Measurements from ENCODE around the gene RETN.

The RETN gene

DNA sequence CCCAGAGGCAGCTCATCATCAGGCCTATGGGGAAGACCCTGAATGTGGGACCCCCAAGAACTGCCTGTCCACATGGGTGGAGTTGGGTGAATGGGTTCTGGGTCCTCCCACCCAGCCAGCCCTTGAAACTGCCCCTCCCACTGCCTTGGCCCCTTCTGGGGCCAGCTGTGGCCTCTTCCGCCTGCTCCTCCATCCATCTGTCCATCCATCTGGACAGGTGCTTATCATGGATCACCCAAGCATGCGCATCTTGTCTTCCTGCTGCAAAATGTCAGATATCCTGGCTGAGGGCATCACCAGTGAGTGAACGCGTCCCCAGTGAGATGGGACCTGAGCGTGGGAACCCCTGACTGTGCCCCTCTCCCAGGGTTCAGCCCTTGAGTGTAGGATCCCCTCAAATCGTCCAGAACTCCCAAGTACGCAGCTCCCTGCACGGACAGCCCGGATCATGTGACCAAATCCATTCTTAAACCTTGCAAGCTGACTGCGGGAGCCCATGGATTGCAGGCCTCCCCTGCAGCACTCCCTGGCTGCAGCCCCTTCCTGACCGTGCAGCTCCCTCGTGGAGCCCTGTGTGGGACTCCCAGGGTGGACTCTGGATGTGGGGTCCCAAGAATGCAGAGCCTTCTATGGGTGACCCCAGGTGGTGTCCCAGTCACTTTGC lies 29.9 kb upstream of the RETN start:
- no peak for DNase-seq

DNA sequence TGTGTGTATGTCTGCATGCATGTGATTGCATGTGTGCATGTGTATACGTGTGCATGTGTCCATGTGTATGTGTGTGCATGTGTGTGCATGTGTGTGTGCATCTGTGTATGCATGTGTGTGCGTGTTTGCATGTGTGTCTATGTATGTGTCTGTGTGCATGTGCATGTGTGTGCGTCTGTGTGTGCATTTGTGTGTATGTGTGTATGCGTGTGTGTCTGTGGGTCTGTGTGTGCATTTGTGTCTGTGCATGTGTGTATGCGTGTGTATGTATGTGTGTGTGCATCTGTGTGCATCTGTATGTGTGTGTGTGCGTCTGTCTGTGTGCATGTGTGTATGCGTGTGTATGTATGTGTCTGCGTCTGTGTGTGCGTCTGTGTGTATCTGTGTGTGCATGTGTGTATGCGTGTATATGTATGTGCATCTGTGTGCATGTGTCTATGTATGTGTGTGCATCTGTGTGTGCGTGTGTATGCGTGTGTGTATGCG lies 28.9 kb upstream of the RETN start:
- DNase-seq: no peak

DNA sequence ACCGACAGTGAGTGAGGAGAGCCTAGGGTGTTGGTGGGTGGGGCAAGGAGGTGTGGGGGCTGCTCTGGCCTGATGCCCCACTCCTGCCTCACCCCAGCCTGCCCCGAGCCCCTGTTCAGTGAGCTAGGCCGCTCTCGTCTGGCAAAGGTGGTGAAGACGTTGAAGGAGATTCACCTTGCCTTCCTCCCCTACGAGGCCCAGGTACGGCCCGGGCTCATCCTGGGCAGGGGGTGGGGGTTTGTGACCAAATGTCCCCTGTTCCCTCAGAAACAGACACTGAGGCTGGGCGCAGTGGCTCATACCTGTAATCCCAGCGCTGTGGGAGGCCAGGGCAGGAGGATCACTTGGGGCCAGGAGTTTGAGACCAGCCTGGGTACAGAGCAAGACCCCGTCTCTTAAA lies 28.0 kb upstream of the RETN start:
- no peak for DNase-seq

DNA sequence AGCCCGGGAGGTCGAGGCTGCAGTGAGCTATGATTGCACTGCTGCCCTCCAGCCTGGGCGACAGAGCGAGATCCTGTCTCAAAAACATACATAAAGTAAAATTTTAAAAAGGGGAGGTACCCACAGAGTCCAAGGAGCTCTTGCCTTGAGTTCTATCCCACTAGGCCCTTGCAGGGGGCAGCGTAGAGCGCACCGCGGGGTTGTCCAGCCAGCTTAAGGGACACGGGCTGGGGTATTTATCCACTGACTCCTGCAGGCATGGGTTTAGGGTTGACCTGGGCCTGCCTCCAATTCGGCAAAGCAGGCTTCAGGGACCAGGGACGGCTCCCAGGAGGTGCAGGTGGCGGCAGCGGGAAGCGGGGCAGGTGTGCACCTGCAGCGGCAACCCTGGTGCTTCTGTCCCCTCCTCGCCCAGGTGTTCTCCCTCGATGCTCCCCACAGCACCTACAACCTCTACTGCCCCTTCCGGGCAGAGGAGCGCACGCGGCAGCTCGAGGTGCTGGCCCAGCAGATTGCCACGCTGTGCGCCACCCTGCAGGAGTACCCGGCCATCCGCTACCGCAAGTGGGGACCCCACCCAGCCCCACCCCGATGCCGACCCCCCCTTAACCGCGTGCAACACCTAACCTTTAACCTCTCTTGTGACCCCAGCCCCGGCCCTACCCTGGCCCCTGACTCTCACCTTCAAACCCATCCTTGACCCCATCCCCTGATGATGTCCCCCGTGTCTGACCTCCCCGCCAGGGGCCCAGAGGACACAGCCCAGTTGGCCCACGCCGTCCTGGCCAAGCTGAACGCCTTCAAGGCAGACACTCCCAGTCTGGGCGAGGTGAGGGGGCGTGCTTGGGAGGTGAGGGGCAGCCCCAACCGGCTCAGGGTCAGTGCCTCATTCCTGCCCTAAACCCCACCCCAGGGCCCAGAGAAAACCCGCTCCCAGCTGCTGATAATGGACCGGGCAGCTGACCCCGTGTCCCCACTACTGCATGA lies 27.3 kb upstream of the RETN start:
- DNase-seq: no peak

DNA sequence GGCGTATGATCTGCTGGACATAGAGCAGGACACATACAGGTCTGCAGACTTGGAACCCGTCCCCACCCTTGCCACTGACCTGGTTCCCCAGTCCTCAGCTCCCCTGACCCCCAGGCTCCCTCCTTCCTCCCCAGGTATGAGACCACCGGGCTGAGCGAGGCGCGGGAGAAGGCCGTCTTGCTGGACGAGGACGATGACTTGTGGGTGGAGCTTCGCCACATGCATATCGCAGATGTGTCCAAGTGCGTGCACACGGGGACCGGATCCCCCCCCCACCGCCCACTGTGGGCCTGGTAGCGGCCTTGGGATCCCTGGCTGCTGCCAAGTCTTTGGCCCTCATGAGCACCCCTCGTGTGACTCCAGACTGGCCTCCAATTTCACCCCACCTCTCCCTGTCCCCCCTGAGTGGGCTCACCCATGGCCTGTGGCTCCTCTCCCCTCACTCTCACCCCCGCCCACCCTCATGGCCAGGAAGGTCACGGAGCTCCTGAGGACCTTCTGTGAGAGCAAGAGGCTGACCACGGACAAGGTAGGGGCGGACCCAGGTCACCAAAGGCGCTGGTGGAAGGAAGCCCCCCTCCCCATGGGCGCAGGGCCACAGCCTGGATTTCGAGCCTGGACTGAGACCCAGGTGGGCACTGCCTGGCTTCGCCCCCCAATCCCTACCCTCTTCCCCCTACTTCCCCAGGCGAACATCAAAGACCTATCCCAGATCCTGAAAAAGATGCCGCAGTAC lies 26.4 kb upstream of the RETN start:
- no peak for DNase-seq

DNA sequence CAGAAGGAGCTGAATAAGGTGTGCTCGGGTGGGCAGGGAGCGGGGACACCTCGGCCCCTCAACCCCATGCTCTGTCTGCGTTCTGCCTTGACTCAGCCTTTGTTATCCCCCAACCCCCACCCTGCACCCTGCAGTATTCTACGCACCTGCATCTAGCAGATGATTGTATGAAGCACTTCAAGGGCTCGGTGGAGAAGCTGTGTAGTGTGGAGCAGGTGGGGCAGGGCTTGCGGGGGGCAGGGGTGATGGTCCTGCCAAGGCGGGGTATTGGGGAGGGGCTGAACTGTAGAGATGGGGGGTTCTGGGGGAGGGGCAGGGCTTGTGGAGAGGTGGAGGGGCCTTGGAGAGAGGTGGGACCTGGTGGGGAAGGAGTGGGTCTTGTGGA lies 25.8 kb upstream of the RETN start:
- no peak for DNase-seq

DNA sequence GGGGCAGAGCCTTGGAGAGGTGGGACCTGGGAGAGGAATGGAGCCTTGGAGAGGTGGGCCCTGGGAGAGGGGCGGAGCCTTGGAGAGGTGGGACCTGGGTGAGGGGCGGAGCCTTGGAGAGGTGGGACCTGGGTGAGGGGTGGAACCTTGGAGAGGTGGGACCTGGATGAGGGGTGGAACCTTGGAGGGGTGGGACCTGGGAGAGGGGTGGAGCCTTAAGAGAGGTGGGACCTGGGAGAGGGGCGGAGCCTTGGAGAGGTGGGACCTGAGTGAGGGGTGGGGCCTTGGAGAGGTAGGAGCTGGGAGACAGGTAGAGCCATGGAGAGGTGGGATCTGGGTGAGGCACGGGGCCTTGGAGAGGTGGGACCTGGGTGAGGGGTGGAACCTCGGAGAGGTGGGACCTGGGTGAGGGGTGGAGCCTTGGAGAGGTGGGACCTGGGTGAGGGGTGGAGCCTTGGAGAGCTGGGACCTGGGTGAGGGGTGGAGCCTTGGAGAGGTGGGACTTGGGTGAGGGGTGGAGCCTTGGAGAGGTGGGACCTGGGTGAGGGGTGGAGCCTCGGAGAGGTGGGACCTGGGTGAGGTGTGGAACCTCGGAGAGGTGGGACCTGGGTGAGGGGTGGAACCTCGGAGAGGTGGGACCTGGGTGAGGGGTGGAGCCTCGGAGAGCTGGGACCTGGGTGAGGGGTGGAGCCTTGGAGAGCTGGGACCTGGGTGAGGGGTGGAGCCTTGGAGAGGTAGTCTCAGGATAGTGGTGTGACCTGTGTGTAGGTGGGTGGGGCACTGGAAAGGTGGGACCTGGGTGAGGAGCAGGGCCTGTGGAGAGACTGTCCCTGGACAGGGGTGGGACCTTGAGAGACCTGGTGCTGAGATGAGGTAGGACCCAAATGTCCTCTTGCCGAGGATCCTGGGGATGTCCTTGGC lies 25.0 kb upstream of the RETN start:
- DNase-seq: peak; percentile 23

DNA sequence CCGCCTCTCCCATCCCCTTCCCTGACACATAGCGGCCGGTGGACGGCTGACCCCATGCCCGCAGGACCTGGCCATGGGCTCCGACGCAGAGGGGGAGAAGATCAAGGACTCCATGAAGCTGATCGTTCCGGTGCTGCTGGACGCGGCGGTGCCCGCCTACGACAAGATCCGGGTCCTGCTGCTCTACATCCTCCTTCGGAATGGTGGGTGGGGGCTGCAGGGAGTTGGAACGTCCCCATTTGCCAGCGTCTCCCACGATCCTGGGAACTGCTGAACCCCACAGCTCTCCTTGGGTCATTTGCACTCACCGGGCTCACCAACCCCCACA lies 24.3 kb upstream of the RETN start:
- DNase-seq: no peak

DNA sequence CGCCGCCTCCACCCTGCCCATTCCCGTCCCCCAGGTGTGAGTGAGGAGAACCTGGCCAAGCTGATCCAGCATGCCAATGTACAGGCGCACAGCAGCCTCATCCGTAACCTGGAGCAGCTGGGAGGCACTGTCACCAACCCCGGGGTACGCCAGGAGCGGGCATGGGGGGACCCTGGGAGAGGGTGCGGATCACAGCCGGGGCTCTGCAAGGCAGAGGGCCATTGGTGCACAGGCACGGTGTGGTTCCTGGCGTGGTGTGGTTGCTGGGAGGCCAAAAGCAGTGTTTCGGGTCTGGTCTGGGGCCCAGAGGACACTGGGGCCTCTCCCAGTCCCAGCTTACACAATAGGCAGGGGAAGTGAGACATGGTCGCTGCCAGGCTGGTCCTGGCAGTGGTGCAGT lies 23.7 kb upstream of the RETN start:
- no peak for DNase-seq

DNA sequence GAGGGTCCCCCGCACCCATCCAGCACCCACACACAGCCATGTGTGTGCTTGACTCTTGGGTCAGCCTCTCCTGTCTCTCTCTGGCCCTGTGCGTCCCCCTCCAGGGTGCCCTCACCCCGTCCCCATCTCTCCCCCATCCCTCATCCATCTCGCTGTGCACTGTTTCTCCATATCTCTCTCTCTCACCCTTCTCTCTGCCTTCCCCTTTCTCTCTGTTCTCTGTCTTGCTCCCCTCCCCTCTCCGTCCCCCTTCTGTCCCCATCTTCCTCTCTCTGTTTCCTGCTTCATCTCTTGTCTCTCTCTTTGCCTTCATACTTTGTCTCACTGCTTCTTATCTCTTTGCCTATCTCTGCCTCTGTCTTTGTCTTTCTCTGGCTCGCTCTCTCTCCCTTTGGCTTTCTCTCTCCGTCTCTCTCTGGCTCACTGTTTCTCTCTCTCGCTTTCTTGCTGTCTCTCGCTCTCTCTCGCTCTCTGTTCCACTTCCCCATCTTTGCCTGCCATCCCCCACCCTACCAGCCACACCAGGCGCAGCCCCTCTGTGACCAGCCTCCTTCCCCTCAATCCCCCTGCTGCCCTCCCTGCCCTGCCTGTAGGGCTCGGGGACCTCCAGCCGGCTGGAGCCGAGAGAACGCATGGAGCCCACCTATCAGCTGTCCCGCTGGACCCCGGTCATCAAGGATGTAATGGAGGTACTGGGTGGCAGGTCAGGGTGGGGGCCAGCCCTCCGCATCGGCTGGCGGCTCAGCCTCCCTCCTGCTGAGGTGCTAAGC lies 23.0 kb upstream of the RETN start:
- DNase-seq: no peak

DNA sequence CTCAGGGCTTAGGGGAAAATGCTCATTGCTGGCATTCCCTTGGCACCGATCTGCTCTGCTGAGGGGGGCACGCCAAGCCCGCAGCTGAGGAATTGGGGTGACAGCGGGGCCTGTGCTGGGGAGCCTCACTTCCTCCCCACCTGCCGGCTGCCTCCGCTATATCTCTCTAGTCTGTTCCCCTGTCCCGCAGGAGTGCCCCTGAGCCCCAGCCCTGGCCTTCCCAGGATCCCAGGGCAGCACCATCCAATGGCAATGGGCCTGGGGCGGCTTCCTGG lies 22.5 kb upstream of the RETN start:
- no peak for DNase-seq

DNA sequence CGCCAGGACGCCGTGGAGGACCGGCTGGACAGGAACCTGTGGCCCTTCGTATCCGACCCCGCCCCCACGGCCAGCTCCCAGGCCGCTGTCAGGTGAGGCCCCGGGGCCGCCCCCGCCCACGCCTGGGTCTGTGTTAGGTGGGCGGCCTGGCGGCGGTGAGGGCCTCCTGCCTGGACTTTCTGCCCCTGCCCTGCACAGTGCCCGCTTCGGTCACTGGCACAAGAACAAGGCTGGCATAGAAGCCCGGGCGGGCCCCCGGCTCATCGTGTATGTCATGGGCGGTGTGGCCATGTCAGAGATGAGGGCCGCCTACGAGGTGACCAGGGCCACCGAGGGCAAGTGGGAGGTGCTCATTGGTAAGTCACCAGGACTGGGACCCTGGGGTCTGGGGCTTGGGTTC lies 21.7 kb upstream of the RETN start:
- no peak for DNase-seq

DNA sequence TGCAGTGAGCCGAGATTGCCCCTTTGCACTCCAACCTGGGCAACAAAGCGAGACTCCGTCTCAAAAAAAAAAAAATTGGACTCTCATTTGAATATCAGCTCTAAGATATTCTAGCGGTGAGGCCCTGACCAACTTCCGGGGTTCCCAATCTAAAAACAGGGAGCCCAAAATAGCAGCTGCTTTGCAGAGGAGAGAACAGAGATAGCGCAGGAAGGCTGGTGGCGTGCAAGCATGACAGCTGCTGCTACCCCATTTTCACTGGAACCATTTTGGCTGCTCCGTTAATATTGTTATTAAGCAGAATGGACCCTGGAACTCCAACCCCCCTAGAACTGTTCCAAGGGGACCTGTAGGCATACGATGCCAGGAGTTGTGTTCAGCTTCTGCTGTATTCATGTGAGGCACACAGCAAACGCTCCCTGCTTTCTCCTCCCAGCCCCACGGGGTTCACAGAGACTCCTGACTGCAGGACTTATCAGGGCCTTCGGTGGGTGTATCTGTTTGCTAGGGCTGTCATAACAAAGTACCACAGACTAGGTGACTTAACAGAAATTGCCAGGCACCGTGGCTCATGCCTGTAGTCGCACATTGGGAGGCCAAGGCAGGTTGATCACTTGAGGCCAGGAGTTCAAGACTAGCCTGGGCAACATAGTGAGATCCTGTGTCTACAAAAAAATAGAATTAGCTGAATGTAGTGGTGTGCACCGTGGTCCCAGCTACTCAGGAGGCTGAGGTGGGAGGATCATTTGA lies 20.4 kb upstream of the RETN start:
- peak; percentile 0 for DNase-seq

DNA sequence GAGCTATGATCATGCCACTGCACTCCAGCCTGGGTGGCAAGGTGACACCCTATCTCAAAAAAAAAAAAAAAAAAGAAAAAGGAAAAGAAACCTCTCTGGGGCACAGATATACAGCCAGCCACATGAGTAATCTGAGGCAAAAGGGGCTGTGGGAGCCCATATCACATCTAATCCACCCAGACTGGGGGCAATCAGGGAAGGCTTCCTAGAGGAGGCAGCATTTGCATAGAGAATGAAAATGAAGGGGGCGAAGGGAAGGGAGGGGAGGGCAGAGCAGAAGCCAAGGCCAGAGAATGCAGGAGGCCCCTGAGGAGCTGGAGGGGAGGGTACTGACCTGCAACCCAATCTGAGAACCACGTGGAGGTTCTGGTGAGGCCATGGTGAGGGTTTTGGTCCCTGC lies 18.7 kb upstream of the RETN start:
- peak; percentile 1 for DNase-seq

DNA sequence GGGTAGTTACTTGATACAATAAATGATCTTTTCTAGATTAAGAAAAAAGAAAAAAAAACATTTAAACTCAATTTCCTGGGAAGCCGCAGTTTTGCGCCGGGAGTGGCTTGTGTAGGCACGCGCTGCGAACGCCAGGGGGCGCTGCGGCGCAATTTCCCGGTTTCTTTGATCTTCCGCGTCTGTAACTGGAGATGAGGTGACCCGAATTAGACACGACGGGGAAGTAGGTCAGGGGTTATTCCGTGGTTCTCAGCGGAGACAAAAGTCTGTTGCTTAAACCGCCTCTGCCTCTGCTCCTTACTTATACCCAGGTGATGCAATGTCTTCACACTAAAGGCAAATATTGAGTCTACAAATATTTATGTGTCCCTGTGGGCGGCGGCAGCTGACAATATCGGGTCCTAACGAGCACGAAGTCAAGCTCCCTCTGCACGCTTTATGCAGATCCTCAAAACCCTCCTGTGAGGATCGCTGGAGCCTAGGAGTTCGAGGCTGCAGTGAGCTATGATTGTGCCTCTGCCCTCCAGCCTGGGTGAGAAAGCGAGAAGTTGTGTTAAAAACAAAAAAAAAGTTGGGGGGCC lies 16.7 kb upstream of the RETN start:
- DNase-seq: peak; percentile 90

DNA sequence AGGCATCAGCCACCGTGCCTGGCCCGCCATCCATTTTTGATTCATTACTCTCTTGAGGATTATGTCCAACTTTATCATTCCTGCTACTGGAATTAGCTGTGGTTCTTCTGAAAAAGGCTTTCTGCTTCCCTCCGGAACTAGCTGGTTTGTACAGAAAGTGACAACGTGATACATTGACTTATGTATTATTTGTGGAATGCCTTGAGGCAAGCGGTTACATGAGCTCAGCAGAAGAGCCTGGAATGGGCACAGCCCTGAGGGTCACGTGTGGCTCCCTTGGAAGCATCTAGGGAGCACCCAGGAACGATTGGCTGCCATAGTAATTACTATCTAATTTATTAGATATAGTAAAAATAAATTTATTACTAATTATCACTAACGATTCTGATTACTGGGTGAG lies 14.4 kb upstream of the RETN start:
- DNase-seq: peak; percentile 0

DNA sequence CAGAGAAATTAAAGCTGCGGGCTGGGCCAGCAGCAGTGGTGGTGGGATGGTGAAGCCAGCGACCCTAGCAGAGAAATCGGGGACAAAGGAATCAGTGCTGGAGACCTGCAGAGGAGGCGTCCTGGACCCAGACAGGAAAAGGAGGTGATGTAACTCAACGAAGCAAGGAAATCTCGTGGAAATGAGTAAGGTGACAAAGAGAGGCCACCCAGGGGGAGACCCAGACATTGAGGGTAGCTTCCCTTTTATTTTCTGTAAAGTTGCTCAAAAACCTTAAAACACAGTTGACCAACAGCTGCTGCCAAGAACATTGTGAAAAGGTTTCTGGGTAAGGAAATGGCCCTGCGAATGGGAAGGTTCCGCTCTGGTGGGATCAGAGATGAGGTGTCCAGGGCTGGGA lies 13.3 kb upstream of the RETN start:
- DNase-seq: no peak

DNA sequence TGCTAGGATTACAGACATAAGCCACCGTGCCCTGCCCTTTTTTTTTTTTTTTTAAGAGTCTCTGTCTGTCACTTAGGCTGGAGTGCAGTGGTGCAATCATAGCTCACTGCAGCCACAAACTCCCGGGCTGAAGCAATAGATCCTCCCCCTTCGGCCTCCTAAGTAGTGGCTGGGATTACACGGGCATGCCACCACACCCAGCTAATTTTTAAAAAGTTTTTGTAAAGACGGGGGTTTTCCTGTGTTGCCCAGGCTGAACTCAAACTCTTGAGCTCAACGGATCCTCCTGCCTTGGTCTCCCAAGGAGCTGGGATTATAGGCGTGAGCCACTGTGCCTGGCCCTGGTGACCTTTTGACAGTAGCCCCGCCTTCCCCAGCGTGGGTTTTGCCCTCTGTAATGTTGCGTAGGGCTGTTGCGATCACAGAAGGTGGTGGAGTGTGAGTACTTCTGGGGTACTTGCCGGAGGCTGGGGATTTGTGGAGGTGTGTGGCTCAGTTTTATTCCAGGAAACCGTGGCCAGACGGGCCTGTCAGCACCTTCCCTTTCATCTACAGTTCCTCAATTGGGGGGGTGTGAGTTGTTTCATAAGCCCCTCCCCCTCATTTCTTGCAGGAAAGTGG lies 11.6 kb upstream of the RETN start:
- peak; percentile 29 for DNase-seq

DNA sequence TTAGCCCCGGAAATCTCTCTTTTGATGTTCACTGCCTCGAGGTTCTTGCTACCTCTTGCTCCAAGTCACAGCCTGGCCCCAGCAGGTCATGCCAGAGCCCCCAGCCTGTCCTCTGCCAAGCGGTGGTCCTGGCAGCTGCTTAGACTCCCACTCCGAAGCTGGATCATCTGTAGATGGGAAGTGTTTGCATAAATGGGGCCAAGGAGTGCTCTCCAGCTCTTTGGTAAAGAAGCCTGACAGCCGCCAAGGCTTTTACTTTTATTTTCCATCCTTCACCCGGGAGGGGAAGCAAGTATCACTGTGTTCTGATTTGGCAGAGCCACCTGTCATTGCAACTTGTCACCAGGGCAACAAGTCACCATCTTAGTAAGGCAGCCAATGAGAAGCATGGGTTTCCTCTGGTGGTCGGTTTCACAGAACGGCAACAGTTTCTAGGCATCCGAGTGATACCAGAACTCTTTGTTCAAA lies 10.6 kb upstream of the RETN start:
- DNase-seq: peak; percentile 57

All from CD4-positive, alpha-beta T cell treated with Interleukin-6 for 4 hours (primary cell).